HCT116 (cell line): ENCODE data around the gene ALPL. TPM values are rescaled to one million over a fixed set of nuclear protein-coding genes. Genes with fewer than 3 reads are reported as not detected.

Experiments
- ATAC-seq: fragments of 200-7000 bp; cut with Tn5 transposase; 2 replicates; pipeline ENCODE4 v1.9.1; 2020; ENCODE audit warnings: mild to moderate bottlenecking, moderate library complexity
- BruUV-seq: library from RNA; stranded (reverse); fragments of 400-500 nt; replicated peaks from 2 replicates; lab custom pipeline; 2021; lab: Mats Ljungman, UMichigan
- CTCF ChIA-PET: fragments of 300-600 bp; sonication (Branson Sonifier 250); formaldehyde crosslinking; loops from one replicate; lab custom pipeline; 2021; ENCODE audit warnings: antibody characterized with exemption; lab: Charles Lee
- POLR2A ChIA-PET: fragments of 300-600, 350-600 bp; sonication (Branson Sonifier 250); formaldehyde crosslinking; loops from one replicate; lab custom pipeline; 2021; ENCODE audit warnings: antibody characterized with exemption; lab: Charles Lee
- RAD21 ChIA-PET, 2 experiments: fragments of 300-600 bp; sonication (Branson Sonifier 250); formaldehyde crosslinking; loops; one replicate each; lab custom pipeline; 2023; ENCODE audit warnings: low total read pairs in 2 of 2; ENCODE audit not compliant: uncharacterized antibody in 2 of 2, unreplicated experiment in 2 of 2, low non-redundant PET in 1 of 2; lab: Charles Lee
- DNase-seq: peaks from one replicate; pipeline ENCODE4 v3.0.0-alpha.2; 2010; ENCODE audit warnings: low read depth, low spot score
- H2AFZ ChIP-seq: fragments of 200-600 bp; shearing (Covaris generic), sonication (generic); 2 replicates; pipeline ENCODE4 v1.6.1; 2017; ENCODE audit warnings: low read depth, mixed run types, mixed read lengths, antibody characterized with exemption, low read length; ENCODE audit not compliant: poor library complexity, severe bottlenecking
- H3K27ac ChIP-seq: 2 replicates; pipeline ENCODE4 v1.5.1; 2012; ENCODE audit warnings: low read depth, low read length
- H3K27me3 ChIP-seq: fragments of 200-600 bp; sonication (generic); 2 replicates; pipeline ENCODE4 v1.6.1; 2016; ENCODE audit warnings: mixed run types, low read length, mixed read lengths; ENCODE audit not compliant: insufficient read depth
- H3K36me3 ChIP-seq, 2 experiments: fragments of 200-500 bp in 1 of 2; fragments of 200-600 bp in 1 of 2; sonication (Bioruptor generic) in 1 of 2; sonication (generic) in 1 of 2; 2 replicates each; pipeline versions ENCODE4 v1.5.1 to v1.6.1; 2014 to 2016; ENCODE audit warnings: low read length in 2 of 2, inconsistent platforms in 1 of 2, mixed read lengths in 1 of 2, mixed run types in 1 of 2; ENCODE audit not compliant: insufficient read depth in 2 of 2, control insufficient read depth in 1 of 2
- H3K4me1 ChIP-seq, 2 experiments: fragments of 200-600 bp in 1 of 2; sonication (generic) in 1 of 2; 2 replicates each; pipeline versions ENCODE4 v1.5.1 to v1.6.1; 2012 to 2017; ENCODE audit warnings: low read length in 2 of 2, inconsistent platforms in 1 of 2, mild to moderate bottlenecking in 1 of 2, mixed read lengths in 1 of 2, mixed run types in 1 of 2, moderate library complexity in 1 of 2; ENCODE audit not compliant: insufficient read depth in 2 of 2, control insufficient read depth in 1 of 2
- H3K4me2 ChIP-seq: fragments of 200-600 bp; sonication (generic); 2 replicates; pipeline ENCODE4 v1.6.1; 2017; ENCODE audit warnings: mixed run types, low read length, mixed read lengths
- H3K4me3 ChIP-seq, 2 experiments: fragments of 200-600 bp in 1 of 2; sonication (generic) in 1 of 2; replicated peaks in 1 of 2; 2 replicates each; pipeline ENCODE4 v1.5.1; 2011 to 2016; ENCODE audit warnings: low read length in 2 of 2, control low read depth in 1 of 2, low read depth in 1 of 2, mild to moderate bottlenecking in 1 of 2, mixed read lengths in 1 of 2, mixed run types in 1 of 2
- H3K79me2 ChIP-seq: fragments of 200-600 bp; sonication (generic); 2 replicates; pipeline ENCODE4 v1.6.1; 2017; ENCODE audit warnings: mild to moderate bottlenecking, mixed run types, low read length, moderate library complexity, mixed read lengths; ENCODE audit not compliant: insufficient read depth
- H3K9ac ChIP-seq: fragments of 200-600 bp; sonication (generic); 2 replicates; pipeline ENCODE4 v1.6.1; 2016; ENCODE audit warnings: low read length, mixed read lengths
- H3K9me2 ChIP-seq: fragments of 200-600 bp; sonication (generic), shearing (Covaris generic); 2 replicates; pipeline ENCODE4 v1.6.1; 2017; ENCODE audit warnings: mixed run types, mild to moderate bottlenecking, moderate library complexity; ENCODE audit not compliant: insufficient read depth
- H3K9me3 ChIP-seq, 2 experiments: fragments of 200-500 bp in 1 of 2; fragments of 200-600 bp in 1 of 2; sonication (Bioruptor generic) in 1 of 2; sonication (generic) in 1 of 2; 2 replicates each; pipeline ENCODE4 v1.6.1; 2014 to 2017; ENCODE audit warnings: low read length in 2 of 2, mixed read lengths in 2 of 2, inconsistent platforms in 1 of 2, low read depth in 1 of 2, mild to moderate bottlenecking in 1 of 2, mixed run types in 1 of 2, moderate library complexity in 1 of 2; ENCODE audit not compliant: control insufficient read depth in 1 of 2, insufficient read depth in 1 of 2
- H4K20me1 ChIP-seq: fragments of 200-600 bp; sonication (generic), shearing (Covaris generic); 2 replicates; pipeline ENCODE4 v1.6.1; 2017; ENCODE audit warnings: mixed run types, mild to moderate bottlenecking, moderate library complexity; ENCODE audit not compliant: insufficient read depth
- CEBPB ChIP-seq: IDR thresholded peaks from 2 replicates; pipeline ENCODE4 v1.6.1; 2012; ENCODE audit warnings: low read depth
- EGR1 ChIP-seq: IDR thresholded peaks from 2 replicates; pipeline ENCODE4 v1.6.1; 2012; ENCODE audit warnings: low read depth
- ELF1 ChIP-seq: IDR thresholded peaks from 2 replicates; pipeline ENCODE4 v1.6.1; 2012; ENCODE audit warnings: low read depth, borderline replicate concordance
- EZH2phosphoT487 ChIP-seq: fragments of 200-600 bp; IDR thresholded peaks from 2 replicates; pipeline ENCODE4 v1.6.1; 2018; ENCODE audit warnings: antibody characterized with exemption, borderline replicate concordance
- JUND ChIP-seq: IDR thresholded peaks from 2 replicates; pipeline ENCODE4 v1.6.1; 2012
- POLR2A ChIP-seq: IDR thresholded peaks from 2 replicates; pipeline ENCODE4 v1.7.0; 2011; ENCODE audit warnings: borderline replicate concordance; ENCODE audit not compliant: insufficient read depth, insufficient read length; ENCODE audit errors: extremely low read depth
- POLR2AphosphoS5 ChIP-seq: IDR thresholded peaks from 2 replicates; pipeline ENCODE4 v1.6.1; 2011; ENCODE audit warnings: mild to moderate bottlenecking, low read depth, low read length, moderate library complexity
- RAD21 ChIP-seq: IDR thresholded peaks from 2 replicates; pipeline ENCODE4 v1.6.1; 2012; ENCODE audit warnings: low read depth, mild to moderate bottlenecking
- SIN3A ChIP-seq: IDR thresholded peaks from 2 replicates; pipeline ENCODE4 v1.6.1; 2012; ENCODE audit warnings: low read depth
- SRF ChIP-seq: IDR thresholded peaks from 2 replicates; pipeline ENCODE4 v1.6.1; 2012; ENCODE audit warnings: low read depth
- YY1 ChIP-seq: IDR thresholded peaks from 2 replicates; pipeline ENCODE4 v1.6.1; 2011; ENCODE audit warnings: low read length, low read depth, moderate library complexity, mild to moderate bottlenecking; ENCODE audit not compliant: insufficient replicate concordance; ENCODE audit errors: extremely low read depth
- ZFX ChIP-seq: fragments of 450-650 bp; IDR thresholded peaks from 2 replicates; pipeline ENCODE4 v1.6.1; 2017
- ZNF274 ChIP-seq: fragments of 200-500 bp; sonication (Bioruptor generic); IDR thresholded peaks from 2 replicates; pipeline ENCODE4 v1.6.1; 2014; ENCODE audit warnings: mild to moderate bottlenecking, low read depth, low read length, inconsistent platforms
- intact Hi-C: fragments of 100-400 bp; cut with micrococcal nuclease; formaldehyde crosslinking; loops from 2 replicates; pipeline ENCODE4 v1.10.0; 2022
- total RNA-seq: library from RNA; stranded (reverse); gene quantifications from one replicate; pipeline ENCODE4 v1.2.1, GENCODE V29; 2021; ENCODE audit not compliant: unreplicated experiment
- TF ChIP-seq, protein P1 (sequence below): IDR thresholded peaks from 2 replicates; pipeline ENCODE4 v1.6.1; 2012
- TF ChIP-seq, protein P2 (sequence below): IDR thresholded peaks from 2 replicates; pipeline ENCODE4 v1.6.1; 2012; ENCODE audit warnings: low read depth
- TF ChIP-seq, protein P3 (sequence below), 3 experiments: fragments of 200-600 bp in 1 of 3; sonication (generic) in 1 of 3; IDR thresholded peaks in 2 of 3; conservative IDR thresholded peaks in 1 of 3; 2 replicates each; pipeline ENCODE4 v1.5.1; 2012 to 2017; ENCODE audit warnings: low read depth in 2 of 3, low read length in 2 of 3, antibody characterized with exemption in 1 of 3, borderline replicate concordance in 1 of 3, control low read depth in 1 of 3, mild to moderate bottlenecking in 1 of 3, mixed read lengths in 1 of 3, mixed run types in 1 of 3, moderate library complexity in 1 of 3; ENCODE audit not compliant: insufficient read depth in 1 of 3
- TF ChIP-seq, protein P4 (sequence below): IDR thresholded peaks from 2 replicates; pipeline ENCODE4 v1.6.1; 2011; ENCODE audit warnings: mild to moderate bottlenecking, low read length, moderate library complexity; ENCODE audit not compliant: insufficient replicate concordance; ENCODE audit errors: extremely low read depth
- TF ChIP-seq, protein P5 (sequence below): IDR thresholded peaks from 2 replicates; pipeline ENCODE4 v1.6.1; 2012

The ALPL gene
- total RNA-seq, 1 experiment from 2014 or later, result 0.61 TPM

DNA sequence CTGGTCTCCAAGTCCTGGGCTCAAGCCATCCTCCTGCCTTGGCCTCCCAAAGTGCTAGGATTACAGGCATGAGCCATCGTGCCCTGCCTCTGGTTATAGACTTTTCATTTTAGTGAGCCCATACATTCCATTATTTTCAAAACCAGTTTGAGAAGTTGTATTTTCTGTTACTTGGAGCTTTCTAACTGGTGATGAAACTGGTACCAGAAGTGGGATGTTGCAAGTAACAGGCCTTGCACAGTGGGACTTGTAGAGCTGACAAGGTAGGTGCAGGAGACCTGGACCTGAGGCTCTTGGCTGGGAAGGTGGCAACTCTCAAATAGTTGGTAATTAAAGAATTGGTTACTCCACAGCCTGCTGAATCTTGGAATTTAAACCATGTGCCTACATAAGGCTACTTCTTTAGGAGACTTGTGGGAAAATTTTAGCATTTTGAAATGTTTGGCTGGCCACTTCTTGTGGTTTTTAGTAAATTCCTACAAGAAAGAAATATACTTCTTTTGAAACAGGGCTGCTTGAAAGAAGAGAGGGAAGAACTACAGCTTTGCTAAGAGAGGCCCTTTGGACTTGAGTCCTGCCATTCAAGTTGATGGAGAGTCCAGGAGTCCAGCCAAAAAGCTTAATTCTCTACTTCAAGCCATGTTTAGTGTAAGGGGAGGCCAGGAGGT is 9.8 kb upstream of the ALPL start:
- ATAC-seq (no peak), DNase-seq (no peak)
- H3K9me2 ChIP-seq, result no peaks in the 10 kb centered on the region
- H3K4me1 ChIP-seq, result peaks cover 0 to 3% of the 10 kb centered on the region in 2 experiments; a peak in 1 of 4 replicates
- H3K27ac ChIP-seq, result no peak overlapping the region
- H3K9ac ChIP-seq, result no peak overlapping the region
- ChIA-PET POLR2A (no interaction called here), CTCF (interaction anchor here (1.3 to 2.3 kb wide), 2 partner anchors 10 to 11 kb away, joined by 4 to 5 read pairs; partner anchors contain the start of gene ALPL), RAD21 (interaction anchor here in 1 of 2 experiments (0.7 kb wide), 1 partner anchor 9 kb away, joined by 4 read pairs; no protein-coding TSS in a partner anchor)
- H3K9me3 ChIP-seq, result peaks cover 0 to 6% of the 10 kb centered on the region in 2 experiments; a peak in 1 of 4 replicates
- intact Hi-C loops, result loop anchor here (10.0 kb wide), 1 partner anchor 125 kb away; no protein-coding TSS in a partner anchor
- no peak overlapping the region for H2AFZ ChIP-seq
- no peaks in the 10 kb centered on the region for H4K20me1 ChIP-seq
- no peak overlapping the region for H3K4me3 ChIP-seq
- H3K4me2 ChIP-seq, result no peak overlapping the region
- H3K79me2 ChIP-seq, result no peaks in the 10 kb centered on the region
- H3K36me3 ChIP-seq, result no peaks in the 10 kb centered on the region
- TF ChIP-seq, protein P1, sequence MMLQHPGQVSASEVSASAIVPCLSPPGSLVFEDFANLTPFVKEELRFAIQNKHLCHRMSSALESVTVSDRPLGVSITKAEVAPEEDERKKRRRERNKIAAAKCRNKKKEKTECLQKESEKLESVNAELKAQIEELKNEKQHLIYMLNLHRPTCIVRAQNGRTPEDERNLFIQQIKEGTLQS, result no peak
- TF ChIP-seq ZFX (no peak), RAD21 (no peak), ELF1 (no peak), ZNF274 (no peak), EZH2phosphoT487 (no peak), SRF (no peak), CEBPB (no peak), EGR1 (no peak), SIN3A (no peak), POLR2A (no peak), YY1 (no peak), POLR2AphosphoS5 (no peak), JUND (no peak)
- TF ChIP-seq, protein P2, sequence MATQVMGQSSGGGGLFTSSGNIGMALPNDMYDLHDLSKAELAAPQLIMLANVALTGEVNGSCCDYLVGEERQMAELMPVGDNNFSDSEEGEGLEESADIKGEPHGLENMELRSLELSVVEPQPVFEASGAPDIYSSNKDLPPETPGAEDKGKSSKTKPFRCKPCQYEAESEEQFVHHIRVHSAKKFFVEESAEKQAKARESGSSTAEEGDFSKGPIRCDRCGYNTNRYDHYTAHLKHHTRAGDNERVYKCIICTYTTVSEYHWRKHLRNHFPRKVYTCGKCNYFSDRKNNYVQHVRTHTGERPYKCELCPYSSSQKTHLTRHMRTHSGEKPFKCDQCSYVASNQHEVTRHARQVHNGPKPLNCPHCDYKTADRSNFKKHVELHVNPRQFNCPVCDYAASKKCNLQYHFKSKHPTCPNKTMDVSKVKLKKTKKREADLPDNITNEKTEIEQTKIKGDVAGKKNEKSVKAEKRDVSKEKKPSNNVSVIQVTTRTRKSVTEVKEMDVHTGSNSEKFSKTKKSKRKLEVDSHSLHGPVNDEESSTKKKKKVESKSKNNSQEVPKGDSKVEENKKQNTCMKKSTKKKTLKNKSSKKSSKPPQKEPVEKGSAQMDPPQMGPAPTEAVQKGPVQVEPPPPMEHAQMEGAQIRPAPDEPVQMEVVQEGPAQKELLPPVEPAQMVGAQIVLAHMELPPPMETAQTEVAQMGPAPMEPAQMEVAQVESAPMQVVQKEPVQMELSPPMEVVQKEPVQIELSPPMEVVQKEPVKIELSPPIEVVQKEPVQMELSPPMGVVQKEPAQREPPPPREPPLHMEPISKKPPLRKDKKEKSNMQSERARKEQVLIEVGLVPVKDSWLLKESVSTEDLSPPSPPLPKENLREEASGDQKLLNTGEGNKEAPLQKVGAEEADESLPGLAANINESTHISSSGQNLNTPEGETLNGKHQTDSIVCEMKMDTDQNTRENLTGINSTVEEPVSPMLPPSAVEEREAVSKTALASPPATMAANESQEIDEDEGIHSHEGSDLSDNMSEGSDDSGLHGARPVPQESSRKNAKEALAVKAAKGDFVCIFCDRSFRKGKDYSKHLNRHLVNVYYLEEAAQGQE, result no peak
- TF ChIP-seq, protein P3, sequence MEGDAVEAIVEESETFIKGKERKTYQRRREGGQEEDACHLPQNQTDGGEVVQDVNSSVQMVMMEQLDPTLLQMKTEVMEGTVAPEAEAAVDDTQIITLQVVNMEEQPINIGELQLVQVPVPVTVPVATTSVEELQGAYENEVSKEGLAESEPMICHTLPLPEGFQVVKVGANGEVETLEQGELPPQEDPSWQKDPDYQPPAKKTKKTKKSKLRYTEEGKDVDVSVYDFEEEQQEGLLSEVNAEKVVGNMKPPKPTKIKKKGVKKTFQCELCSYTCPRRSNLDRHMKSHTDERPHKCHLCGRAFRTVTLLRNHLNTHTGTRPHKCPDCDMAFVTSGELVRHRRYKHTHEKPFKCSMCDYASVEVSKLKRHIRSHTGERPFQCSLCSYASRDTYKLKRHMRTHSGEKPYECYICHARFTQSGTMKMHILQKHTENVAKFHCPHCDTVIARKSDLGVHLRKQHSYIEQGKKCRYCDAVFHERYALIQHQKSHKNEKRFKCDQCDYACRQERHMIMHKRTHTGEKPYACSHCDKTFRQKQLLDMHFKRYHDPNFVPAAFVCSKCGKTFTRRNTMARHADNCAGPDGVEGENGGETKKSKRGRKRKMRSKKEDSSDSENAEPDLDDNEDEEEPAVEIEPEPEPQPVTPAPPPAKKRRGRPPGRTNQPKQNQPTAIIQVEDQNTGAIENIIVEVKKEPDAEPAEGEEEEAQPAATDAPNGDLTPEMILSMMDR (IDR thresholded peaks at IDR 0.05 in 2 of 3, conservative IDR thresholded peaks at IDR 0.05 in 1 of 3; ENCODE audit: borderline replicate concordance in 1 of 3, insufficient read depth in 1 of 3, low read depth in 2 of 3, low read length in 2 of 3), result no peak
- TF ChIP-seq, protein P4, sequence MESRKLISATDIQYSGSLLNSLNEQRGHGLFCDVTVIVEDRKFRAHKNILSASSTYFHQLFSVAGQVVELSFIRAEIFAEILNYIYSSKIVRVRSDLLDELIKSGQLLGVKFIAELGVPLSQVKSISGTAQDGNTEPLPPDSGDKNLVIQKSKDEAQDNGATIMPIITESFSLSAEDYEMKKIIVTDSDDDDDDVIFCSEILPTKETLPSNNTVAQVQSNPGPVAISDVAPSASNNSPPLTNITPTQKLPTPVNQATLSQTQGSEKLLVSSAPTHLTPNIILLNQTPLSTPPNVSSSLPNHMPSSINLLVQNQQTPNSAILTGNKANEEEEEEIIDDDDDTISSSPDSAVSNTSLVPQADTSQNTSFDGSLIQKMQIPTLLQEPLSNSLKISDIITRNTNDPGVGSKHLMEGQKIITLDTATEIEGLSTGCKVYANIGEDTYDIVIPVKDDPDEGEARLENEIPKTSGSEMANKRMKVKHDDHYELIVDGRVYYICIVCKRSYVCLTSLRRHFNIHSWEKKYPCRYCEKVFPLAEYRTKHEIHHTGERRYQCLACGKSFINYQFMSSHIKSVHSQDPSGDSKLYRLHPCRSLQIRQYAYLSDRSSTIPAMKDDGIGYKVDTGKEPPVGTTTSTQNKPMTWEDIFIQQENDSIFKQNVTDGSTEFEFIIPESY, result no peak
- TF ChIP-seq, protein P5, sequence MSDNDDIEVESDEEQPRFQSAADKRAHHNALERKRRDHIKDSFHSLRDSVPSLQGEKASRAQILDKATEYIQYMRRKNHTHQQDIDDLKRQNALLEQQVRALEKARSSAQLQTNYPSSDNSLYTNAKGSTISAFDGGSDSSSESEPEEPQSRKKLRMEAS, result no peak
- no TSS peak for BruUV-seq
- no peaks in the 10 kb centered on the region for H3K27me3 ChIP-seq
